ENCODE results near the gene SLC4A5.

The SLC4A5 gene

GRCh38 chr2:74343316-74343715, at the start of gene SLC4A5:
Gene SLC4A5 (minus strand): TSS chr2:74343416. CDS start chr2:74315023, 28,393 bp downstream.
- no peak for DNase-seq (ENCODE audit: low read depth)

- DNase-seq (ENCODE audit: low read depth) = no peak
Measured at GRCh38 chr2:74392449-74392743, 49.2 kb upstream of the SLC4A5 start.

- DNase-seq (ENCODE audit: low read depth) = peak; percentile 83
Measured at GRCh38 chr2:74391580-74392448, 48.6 kb upstream of the SLC4A5 start.

- no peak for DNase-seq (ENCODE audit: low read depth)
Measured at GRCh38 chr2:74391209-74391579, 48.0 kb upstream of the SLC4A5 start.

- no peak for DNase-seq (ENCODE audit: low read depth)
Measured at GRCh38 chr2:74390606-74391005, 47.4 kb upstream of the SLC4A5 start.

- DNase-seq (ENCODE audit: low read depth) = no peak
Measured at GRCh38 chr2:74387346-74387745, 44.1 kb upstream of the SLC4A5 start.

- no peak for DNase-seq (ENCODE audit: low read depth)
Measured at GRCh38 chr2:74385396-74385795, 42.2 kb upstream of the SLC4A5 start.

- no peak for DNase-seq (ENCODE audit: low read depth)
Measured at GRCh38 chr2:74384051-74384450, 40.8 kb upstream of the SLC4A5 start.

- peak; percentile 57 for DNase-seq (ENCODE audit: low read depth)
Measured at GRCh38 chr2:74383254-74383653, 40.0 kb upstream of the SLC4A5 start.

- no peak for DNase-seq (ENCODE audit: low read depth)
Measured at GRCh38 chr2:74381751-74382150, 38.5 kb upstream of the SLC4A5 start.

- DNase-seq (ENCODE audit: low read depth) = peak; percentile 44
Measured at GRCh38 chr2:74379851-74380789, 36.9 kb upstream of the SLC4A5 start, which contains the start of gene DCTN1. Gene DCTN1 (minus strand): TSS chr2:74380311. CDS start chr2:74380037, 274 bp downstream.

- no peak for DNase-seq (ENCODE audit: low read depth)
Measured at GRCh38 chr2:74378007-74378406, 34.8 kb upstream of the SLC4A5 start.

- no peak for DNase-seq (ENCODE audit: low read depth)
Measured at GRCh38 chr2:74375838-74376237, 32.6 kb upstream of the SLC4A5 start.

GRCh38 chr2:74374509-74375205, 31.4 kb upstream of the SLC4A5 start:
- peak; percentile 60 for DNase-seq (ENCODE audit: low read depth)

- no peak for DNase-seq (ENCODE audit: low read depth)
Measured at GRCh38 chr2:74373985-74374384, 30.8 kb upstream of the SLC4A5 start.

- DNase-seq (ENCODE audit: low read depth) = peak; percentile 34
Measured at GRCh38 chr2:74373221-74373676, 30.0 kb upstream of the SLC4A5 start.

- DNase-seq (ENCODE audit: low read depth) = no peak
Measured at GRCh38 chr2:74372674-74373073, 29.5 kb upstream of the SLC4A5 start.

GRCh38 chr2:74371421-74371820, 28.2 kb upstream of the SLC4A5 start:
- DNase-seq (ENCODE audit: low read depth) = no peak

- no peak for DNase-seq (ENCODE audit: low read depth)
Measured at GRCh38 chr2:74369976-74370375, 26.8 kb upstream of the SLC4A5 start.

- no peak for DNase-seq (ENCODE audit: low read depth)
Measured at GRCh38 chr2:74368499-74368898, 25.3 kb upstream of the SLC4A5 start.

GRCh38 chr2:74367789-74368188, 24.6 kb upstream of the SLC4A5 start:
- no peak for DNase-seq (ENCODE audit: low read depth)

GRCh38 chr2:74366036-74366435, 22.8 kb upstream of the SLC4A5 start:
- DNase-seq (ENCODE audit: low read depth) = no peak
